Osteoblast (primary cell): Measurements from ENCODE around the gene SOD3. TPM values are rescaled to one million over a fixed set of nuclear protein-coding genes. Genes with fewer than 3 reads are reported as not detected.

Source experiments
- DNase-seq: peaks from one replicate; pipeline ENCODE4 v3.0.0; 2011; ENCODE audit warnings: low spot score, mixed read lengths; ENCODE audit not compliant: insufficient read length; ENCODE audit errors: missing footprints
- H2AFZ ChIP-seq: 2 replicates; pipeline ENCODE4 v1.6.0; 2011; ENCODE audit warnings: mild to moderate bottlenecking, low read length
- H3K27ac ChIP-seq: 2 replicates; pipeline ENCODE4 v1.5.1; 2011; ENCODE audit warnings: mild to moderate bottlenecking, low read depth, low read length, moderate library complexity
- H3K27me3 ChIP-seq: 2 replicates; pipeline ENCODE4 v1.6.0; 2012; ENCODE audit warnings: mild to moderate bottlenecking, control low read depth, inconsistent platforms, low read length, moderate library complexity; ENCODE audit not compliant: insufficient read depth
- H3K36me3 ChIP-seq: 2 replicates; pipeline ENCODE4 v1.5.1; 2011; ENCODE audit warnings: mild to moderate bottlenecking, low read length, control low read depth, moderate library complexity; ENCODE audit not compliant: insufficient read depth
- H3K4me1 ChIP-seq: 2 replicates; pipeline ENCODE4 v1.5.1; 2011; ENCODE audit warnings: mild to moderate bottlenecking, low read length, control low read depth, moderate library complexity; ENCODE audit not compliant: insufficient read depth
- H3K4me2 ChIP-seq: 2 replicates; pipeline ENCODE4 v1.6.0; 2011; ENCODE audit warnings: mild to moderate bottlenecking, low read length; ENCODE audit not compliant: insufficient read depth
- H3K4me3 ChIP-seq: fragments of 200-600 bp; sonication (generic); 3 replicates; pipeline ENCODE4 v1.5.1; 2012; ENCODE audit warnings: mild to moderate bottlenecking, low read length, inconsistent platforms; ENCODE audit not compliant: insufficient read depth
- H3K79me2 ChIP-seq: 2 replicates; pipeline ENCODE4 v1.6.0; 2012; ENCODE audit warnings: mild to moderate bottlenecking, low read length, control low read depth, inconsistent platforms; ENCODE audit not compliant: insufficient read depth
- H3K9me3 ChIP-seq: 2 replicates; pipeline ENCODE4 v1.5.1; 2011; ENCODE audit warnings: low read depth, low read length, control low read depth
- H4K20me1 ChIP-seq: 2 replicates; pipeline ENCODE4 v1.6.0; 2012; ENCODE audit warnings: mild to moderate bottlenecking, low read length, control low read depth; ENCODE audit not compliant: insufficient read depth
- CTCF ChIP-seq: IDR thresholded peaks from 2 replicates; pipeline ENCODE4 v1.5.1; 2011; ENCODE audit warnings: mild to moderate bottlenecking, low read depth, low read length, moderate library complexity; ENCODE audit errors: extremely low read depth
- total RNA-seq: library from RNA; depleted of rRNA; stranded (reverse); fragments of >200 nt; gene quantifications from 2 replicates; pipeline ENCODE4 v1.2.3, GENCODE V29; 2012

The SOD3 gene
- total RNA-seq, 1 donor, result 4.3 TPM

GRCh38 chr4:24836661-24837242 is 41.4 kb downstream of the SOD3 start:
- H3K9me3 ChIP-seq, result no peaks in the 10 kb centered on the region
- no peaks in the 10 kb centered on the region for H3K27me3 ChIP-seq
- H3K27ac ChIP-seq, result no peak overlapping the region
- peaks cover 13% of the 10 kb centered on the region for H3K36me3 ChIP-seq
- H3K4me2 ChIP-seq, result no peak overlapping the region
- H4K20me1 ChIP-seq, result no peaks in the 10 kb centered on the region
- H2AFZ ChIP-seq, result no peak overlapping the region
- no peak overlapping the region for H3K4me3 ChIP-seq
- no peaks in the 10 kb centered on the region for H3K79me2 ChIP-seq
- no peak for TF ChIP-seq CTCF
- no peaks in the 10 kb centered on the region for H3K4me1 ChIP-seq
- no peak for DNase-seq

DNA sequence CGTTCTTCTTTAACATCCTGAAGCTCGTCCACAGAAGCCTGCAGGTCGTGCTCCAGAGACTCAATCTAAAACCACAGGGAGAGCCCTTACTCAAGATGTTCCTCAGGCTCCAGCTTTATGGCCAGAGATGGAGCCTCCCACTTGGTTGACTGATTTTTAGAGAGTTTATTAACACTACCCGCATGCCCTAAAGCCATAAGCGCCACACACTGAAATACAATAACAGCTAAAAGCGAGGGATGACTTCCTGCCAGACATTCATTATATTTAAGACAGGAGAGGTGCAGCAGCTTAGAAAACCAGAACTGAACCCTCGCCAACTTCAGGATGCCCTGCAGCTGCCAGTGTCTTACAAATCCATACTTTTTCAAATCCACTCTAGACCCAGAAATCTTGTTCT is 42.0 kb downstream of the SOD3 start:
- no peaks in the 10 kb centered on the region for H3K27me3 ChIP-seq
- TF ChIP-seq CTCF, result no peak
- no peaks in the 10 kb centered on the region for H3K9me3 ChIP-seq
- no peaks in the 10 kb centered on the region for H3K4me1 ChIP-seq
- H3K36me3 ChIP-seq, result peaks cover 9% of the 10 kb centered on the region
- no peak overlapping the region for H3K4me2 ChIP-seq
- no peak for DNase-seq
- no peaks in the 10 kb centered on the region for H3K79me2 ChIP-seq
- no peak overlapping the region for H3K4me3 ChIP-seq
- H2AFZ ChIP-seq, result no peak overlapping the region
- no peaks in the 10 kb centered on the region for H4K20me1 ChIP-seq
- H3K27ac ChIP-seq, result no peak overlapping the region

DNA sequence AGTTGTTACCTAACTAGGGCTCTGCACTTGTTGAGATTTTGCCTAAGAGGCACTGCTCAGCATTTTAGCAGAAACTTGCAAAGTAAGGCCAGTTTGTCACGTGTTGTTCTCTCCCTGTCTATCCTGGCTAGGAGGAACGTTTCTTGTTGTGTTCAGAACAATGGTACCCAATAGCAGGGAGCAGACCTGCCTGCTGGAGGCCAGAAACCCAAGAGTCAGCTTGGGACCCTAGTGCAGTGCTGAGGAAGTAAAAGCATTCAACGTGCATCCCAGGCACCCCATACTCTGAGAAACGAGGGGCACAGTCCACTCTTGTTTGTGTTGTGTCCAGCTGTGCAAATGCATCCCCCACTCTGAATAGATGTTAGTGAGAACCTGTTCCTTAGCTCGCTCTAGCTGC is 42.4 kb downstream of the SOD3 start:
- no peaks in the 10 kb centered on the region for H3K79me2 ChIP-seq

DNA sequence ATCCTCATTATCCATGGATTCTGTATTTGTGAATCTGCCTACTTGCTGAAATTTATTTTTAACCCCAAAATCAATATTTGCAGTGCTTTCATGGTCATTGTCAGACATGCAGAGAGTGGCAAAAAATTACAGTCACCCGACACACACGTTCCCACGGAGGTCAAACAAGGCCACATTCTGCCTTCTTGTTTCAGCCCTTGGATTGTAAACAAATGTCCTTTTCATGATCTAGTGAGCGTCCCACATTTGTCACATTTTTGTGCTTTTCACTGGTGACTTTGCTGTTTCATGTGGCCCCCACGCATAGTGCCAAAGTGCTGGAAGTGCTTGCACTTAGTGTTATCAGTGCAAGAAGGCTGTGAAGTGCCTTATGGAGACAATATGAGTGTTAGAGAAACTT is 45.0 kb downstream of the SOD3 start:
- H3K4me2 ChIP-seq, result no peak overlapping the region
- H3K27ac ChIP-seq, result no peak overlapping the region
- H3K27me3 ChIP-seq, result no peaks in the 10 kb centered on the region
- H3K9me3 ChIP-seq, result no peaks in the 10 kb centered on the region
- no peak overlapping the region for H2AFZ ChIP-seq
- H3K4me3 ChIP-seq, result no peak overlapping the region
- DNase-seq, result no peak
- no peak for TF ChIP-seq CTCF
- H3K36me3 ChIP-seq, result no peaks in the 10 kb centered on the region
- H3K79me2 ChIP-seq, result no peaks in the 10 kb centered on the region
- H4K20me1 ChIP-seq, result no peaks in the 10 kb centered on the region
- H3K4me1 ChIP-seq, result no peaks in the 10 kb centered on the region

More for the DNA sequence above, 42.4 kb downstream of the SOD3 start:
- Histone ChIP-seq H4K20me1 (no peaks in the 10 kb centered on the region), H3K9me3 (no peaks in the 10 kb centered on the region), H3K36me3 (peaks cover 9% of the 10 kb centered on the region), H3K4me2 (no peak overlapping the region), H3K27me3 (no peaks in the 10 kb centered on the region), H3K27ac (no peak overlapping the region), H3K4me3 (no peak overlapping the region), H3K4me1 (no peaks in the 10 kb centered on the region), H2AFZ (no peak overlapping the region)
- no peak for TF ChIP-seq CTCF
- DNase-seq, result no peak
